ENCODE measurements around the gene SLC25A3. TPM values are rescaled to one million over a fixed set of nuclear protein-coding genes. Genes with fewer than 3 reads are reported as not detected.
"Not testable (repeated sequence)": the region's sequence is repeated elsewhere in the genome, so short reads cannot be mapped to it uniquely, and the experiment has no call there.

Gene SLC25A3
- total RNA-seq = 100 to 1,000 TPM; 185 to 483 (median 347) TPM

DNA sequence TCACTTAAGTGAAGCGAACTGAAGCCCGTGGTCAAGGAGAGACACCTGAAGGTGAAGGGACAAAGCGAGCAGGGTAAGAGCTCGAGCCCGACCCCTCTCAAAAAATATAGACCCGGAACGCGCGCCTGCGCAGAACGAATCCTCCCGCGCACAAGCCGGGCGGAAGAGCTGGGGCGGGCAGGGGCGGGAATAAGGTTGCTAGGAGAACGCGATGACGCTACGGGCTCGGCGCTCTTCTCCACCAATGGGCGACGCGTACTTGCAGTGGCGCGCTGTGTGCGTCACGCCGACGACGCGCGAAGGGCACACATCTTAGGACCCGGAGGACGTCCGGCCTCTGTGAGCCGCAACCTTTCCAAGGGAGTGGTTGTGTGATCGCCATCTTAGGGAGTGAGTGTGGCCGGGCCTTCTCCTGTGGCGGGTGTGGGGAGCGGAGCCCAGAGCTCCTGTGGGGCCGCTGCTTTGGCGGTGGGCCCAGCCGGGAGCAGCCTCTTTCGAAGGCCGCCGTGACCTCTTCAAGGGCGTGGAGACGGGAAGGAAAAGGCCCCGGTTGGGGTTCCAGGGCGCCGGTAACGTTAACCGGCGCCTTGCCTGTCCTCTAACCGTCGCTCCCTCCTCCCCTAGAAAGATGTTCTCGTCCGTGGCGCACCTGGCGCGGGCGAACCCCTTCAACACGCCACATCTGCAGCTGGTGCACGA is at the start of gene SLC25A3:
Gene SLC25A3, plus strand, starts transcription at position 336 of the 699 bp plus-strand sequence. Its CDS starts 293 bp downstream, at position 629.
- Histone ChIP-seq H3K4me3 (peak within 1 kb of the TSS; percentile 72 to 91 (median 80)), H3K9me3 (no peaks in the 10 kb centered on the region), H3K27ac (peak within 1 kb of the TSS; percentile 95 to 99 (median 98)), H3K27me3 (no peaks in the 10 kb centered on the region), H3K36me3 (peaks cover 14 to 27% (median 16%) of the 10 kb centered on the region in 4 donors), H3K4me1 (peaks cover 15 to 32% (median 19%) of the 10 kb centered on the region in 4 donors)
- WGBS, 2 donors = 0 to 1% methylated on average over 18 to 44 of the region's 67 CpGs
- DNase-seq (peak; percentile 96 to 97), ATAC-seq (ENCODE audit: low FRiP score in 2 of 2) (peak; percentile 99 to 100)
- TF ChIP-seq EP300 (IDR thresholded peaks at IDR 0.05) = peak in 1 of 4 donors; percentile 86
- peak in 3 of 4 donors; percentile 91 to 98 (median 97) for TF ChIP-seq POLR2A (IDR thresholded peaks at IDR 0.05)
- peak; percentile 99 to 100 for TF ChIP-seq POLR2AphosphoS5 (IDR thresholded peaks at IDR 0.05)
- TF ChIP-seq, protein P1, sequence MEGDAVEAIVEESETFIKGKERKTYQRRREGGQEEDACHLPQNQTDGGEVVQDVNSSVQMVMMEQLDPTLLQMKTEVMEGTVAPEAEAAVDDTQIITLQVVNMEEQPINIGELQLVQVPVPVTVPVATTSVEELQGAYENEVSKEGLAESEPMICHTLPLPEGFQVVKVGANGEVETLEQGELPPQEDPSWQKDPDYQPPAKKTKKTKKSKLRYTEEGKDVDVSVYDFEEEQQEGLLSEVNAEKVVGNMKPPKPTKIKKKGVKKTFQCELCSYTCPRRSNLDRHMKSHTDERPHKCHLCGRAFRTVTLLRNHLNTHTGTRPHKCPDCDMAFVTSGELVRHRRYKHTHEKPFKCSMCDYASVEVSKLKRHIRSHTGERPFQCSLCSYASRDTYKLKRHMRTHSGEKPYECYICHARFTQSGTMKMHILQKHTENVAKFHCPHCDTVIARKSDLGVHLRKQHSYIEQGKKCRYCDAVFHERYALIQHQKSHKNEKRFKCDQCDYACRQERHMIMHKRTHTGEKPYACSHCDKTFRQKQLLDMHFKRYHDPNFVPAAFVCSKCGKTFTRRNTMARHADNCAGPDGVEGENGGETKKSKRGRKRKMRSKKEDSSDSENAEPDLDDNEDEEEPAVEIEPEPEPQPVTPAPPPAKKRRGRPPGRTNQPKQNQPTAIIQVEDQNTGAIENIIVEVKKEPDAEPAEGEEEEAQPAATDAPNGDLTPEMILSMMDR (IDR thresholded peaks at IDR 0.05) = no peak

DNA sequence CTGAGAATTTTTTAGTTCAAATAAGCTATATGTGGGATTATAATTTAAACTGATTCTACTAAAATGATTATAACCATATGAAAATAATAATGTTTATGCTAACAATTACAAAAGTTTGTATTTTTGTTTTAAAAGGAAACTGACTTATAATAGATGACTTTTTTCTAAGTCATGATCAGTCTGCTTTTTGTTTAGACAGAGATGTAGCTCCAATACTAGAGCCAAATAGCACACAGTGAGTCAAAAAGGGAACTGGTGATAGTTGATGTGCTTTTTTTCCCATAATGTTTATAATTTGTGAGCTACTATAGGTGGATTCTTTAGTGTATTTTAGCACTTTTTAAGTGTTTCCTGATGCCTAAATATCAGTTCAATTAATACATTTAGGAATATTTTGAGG is 49.8 kb upstream of the SLC25A3 start:
- TF ChIP-seq POLR2A (IDR thresholded peaks at IDR 0.05) (no peak), POLR2AphosphoS5 (IDR thresholded peaks at IDR 0.05) (no peak), EP300 (IDR thresholded peaks at IDR 0.05) (no peak)
- TF ChIP-seq, protein P1 (IDR thresholded peaks at IDR 0.05) = no peak
- H3K27me3 ChIP-seq = no peaks in the 10 kb centered on the region
- H3K9me3 ChIP-seq = no peaks in the 10 kb centered on the region
- no peak overlapping the region for H3K4me3 ChIP-seq
- no peaks in the 10 kb centered on the region for H3K4me1 ChIP-seq
- no peak overlapping the region for H3K27ac ChIP-seq
- H3K36me3 ChIP-seq = peaks cover 2 to 73% (median 12%) of the 10 kb centered on the region in 4 donors
- no peak for DNase-seq
- ATAC-seq (ENCODE audit: low FRiP score in 2 of 2) = no peak

DNA sequence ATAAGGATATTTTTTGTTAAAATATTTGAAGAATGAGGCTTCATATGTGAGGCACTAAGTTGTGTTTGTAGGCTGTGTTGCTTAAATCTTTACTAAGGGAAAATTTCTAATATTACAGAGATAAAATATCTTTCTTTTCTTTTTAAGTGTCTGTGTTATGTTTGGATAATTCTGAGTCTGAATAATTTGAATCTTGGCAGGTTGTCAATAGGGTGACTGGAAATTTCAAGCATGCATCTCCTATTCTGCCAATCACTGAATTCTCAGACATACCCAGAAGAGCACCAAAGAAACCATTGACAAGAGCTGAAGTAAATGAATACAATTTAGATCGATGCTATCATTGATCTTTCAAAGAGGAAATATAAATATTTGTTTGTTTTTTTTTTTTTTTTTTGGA is 48.7 kb upstream of the SLC25A3 start:
- no peak overlapping the region for H3K27ac ChIP-seq

GRCh38 chr12:98549371-98550110 is 43.9 kb upstream of the SLC25A3 start:
- WGBS, 2 donors = 79 to 86% methylated on average over 5 of the region's 5 CpGs
- H3K36me3 ChIP-seq = peaks cover 3 to 50% (median 11%) of the 10 kb centered on the region in 4 donors
- DNase-seq (no peak), ATAC-seq (ENCODE audit: low FRiP score in 2 of 2) (no peak)
- no peak overlapping the region for H3K4me3 ChIP-seq
- H3K9me3 ChIP-seq = no peaks in the 10 kb centered on the region
- H3K27ac ChIP-seq = no peak overlapping the region
- no peak for TF ChIP-seq POLR2AphosphoS5 (IDR thresholded peaks at IDR 0.05)
- H3K27me3 ChIP-seq = no peaks in the 10 kb centered on the region
- H3K4me1 ChIP-seq = no peaks in the 10 kb centered on the region

More for the DNA sequence above, 48.7 kb upstream of the SLC25A3 start:
- no peaks in the 10 kb centered on the region for H3K4me1 ChIP-seq
- 90 to 94% methylated on average over 1 of the region's 1 CpG for WGBS, 2 donors
- peaks cover 3 to 69% (median 8%) of the 10 kb centered on the region in 4 donors for H3K36me3 ChIP-seq
- DNase-seq = no peak
- no peaks in the 10 kb centered on the region for H3K9me3 ChIP-seq
- no peaks in the 10 kb centered on the region for H3K27me3 ChIP-seq
- H3K4me3 ChIP-seq = no peak overlapping the region
- no peak for ATAC-seq (ENCODE audit: low FRiP score in 2 of 2)
- TF ChIP-seq, protein P1 (IDR thresholded peaks at IDR 0.05) = no peak
- no peak for TF ChIP-seq EP300 (IDR thresholded peaks at IDR 0.05)
- TF ChIP-seq POLR2A (IDR thresholded peaks at IDR 0.05) = no peak
- TF ChIP-seq POLR2AphosphoS5 (IDR thresholded peaks at IDR 0.05) = no peak

GRCh38 chr12:98551787-98552186 is 41.7 kb upstream of the SLC25A3 start:
- WGBS, 2 donors = 96 to 99% methylated on average over 3 of the region's 3 CpGs
- Histone ChIP-seq H3K27me3 (no peaks in the 10 kb centered on the region), H3K9me3 (no peaks in the 10 kb centered on the region), H3K4me3 (no peak overlapping the region), H3K36me3 (peaks cover 3 to 38% (median 5%) of the 10 kb centered on the region in 4 donors), H3K4me1 (no peaks in the 10 kb centered on the region), H3K27ac (no peak overlapping the region)
- TF ChIP-seq POLR2A (IDR thresholded peaks at IDR 0.05) (no peak), POLR2AphosphoS5 (IDR thresholded peaks at IDR 0.05) (no peak), EP300 (IDR thresholded peaks at IDR 0.05) (no peak)
- TF ChIP-seq, protein P1 (IDR thresholded peaks at IDR 0.05) = no peak
- DNase-seq = no peak
- ATAC-seq (ENCODE audit: low FRiP score in 2 of 2) = no peak

DNA sequence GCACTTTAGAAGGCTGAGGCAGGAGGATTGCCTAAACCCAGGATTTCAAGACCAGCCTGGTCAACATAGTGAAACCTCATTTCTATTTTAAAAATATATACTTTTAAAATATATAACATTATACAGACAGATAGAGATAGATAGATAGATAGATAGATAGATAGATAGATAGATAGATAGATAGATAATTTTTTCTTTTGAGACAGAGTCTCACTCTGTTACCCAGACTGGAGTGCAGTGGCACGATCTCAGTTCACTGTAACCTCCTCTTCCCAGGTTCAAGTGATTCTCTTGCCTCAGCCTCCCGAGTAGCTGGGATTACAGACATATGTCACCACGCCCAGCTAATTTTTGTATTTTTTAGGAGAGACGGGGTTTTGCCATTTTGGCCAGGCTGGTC is 35.4 kb upstream of the SLC25A3 start:
- not testable (repeated sequence) for H3K36me3 ChIP-seq; H3K27me3 ChIP-seq; H3K4me1 ChIP-seq; H3K27ac ChIP-seq; ATAC-seq (ENCODE audit: low FRiP score in 2 of 2); DNase-seq; H3K4me3 ChIP-seq; H3K9me3 ChIP-seq
- WGBS, 2 donors = 82 to 83% methylated on average over 4 of the region's 4 CpGs
